Frontal cortex (tissue), 4 donors: ENCODE measurements around the gene MBD4. TPM values are rescaled to one million over a fixed set of nuclear protein-coding genes. Genes with fewer than 3 reads are reported as not detected.
"Not testable (repeated sequence)": the region's sequence is repeated elsewhere in the genome, so short reads cannot be mapped to it uniquely, and the experiment has no call there.

Experiments
- DNase-seq, 2 donors: peaks; one replicate each; pipeline ENCODE4 v3.0.0; 2012; ENCODE audit warnings: low spot score in 2 of 2
- FAIRE-seq: peaks from 2 replicates; lab custom pipeline; 2012; peaks lifted over from hg19 to GRCh38; lab: Jason Lieb, UNC
- total RNA-seq: library from RNA; depleted of rRNA; stranded (reverse); fragments of >200 nt; gene quantifications from one replicate; pipeline ENCODE4 v1.2.3, GENCODE V29; 2014
- donor health status: control.
- donor health status: control.
- donor health status: control.

MBD4 gene
- 24.5 TPM for total RNA-seq

GRCh38 chr3:129439817-129440617 is at the start of gene MBD4, which contains the start of gene IFT122:
TSS of gene MBD4 (minus strand) at chr3:129439948. CDS start at chr3:129439833, 115 bp downstream.
TSS of gene IFT122 (plus strand) at chr3:129440224. CDS start at chr3:129440331, 107 bp downstream.
- peak; percentile 61 for FAIRE-seq
- peak; percentile 92 to 97 for DNase-seq

- not testable (repeated sequence) for FAIRE-seq, DNase-seq
Observed at GRCh38 chr3:129489258-129489657, 49.5 kb upstream of the MBD4 start.

DNA sequence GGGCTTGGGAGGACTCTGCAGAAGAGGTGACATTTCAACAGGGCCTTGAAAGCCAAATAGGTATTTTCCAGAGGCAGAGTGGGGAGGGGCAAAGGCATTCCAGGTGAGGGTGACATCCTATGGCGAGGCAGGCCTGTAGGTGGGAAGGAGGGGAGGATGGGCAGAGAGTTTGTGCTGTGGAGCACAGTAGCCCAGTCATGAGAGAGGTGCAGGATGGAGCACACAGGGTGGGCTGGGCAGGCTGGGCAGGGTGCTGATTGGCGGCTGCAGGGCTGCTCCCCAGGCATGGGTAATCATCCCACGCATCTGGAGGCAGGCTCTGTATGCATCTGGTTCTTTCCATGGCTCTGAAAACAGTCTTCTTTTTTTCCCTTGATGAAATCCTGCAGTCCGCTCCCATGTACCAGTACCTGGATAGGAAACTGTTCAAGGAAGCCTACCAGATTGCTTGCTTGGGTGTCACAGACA is 48.2 kb upstream of the MBD4 start:
- FAIRE-seq, DNase-seq: not testable (repeated sequence)

DNA sequence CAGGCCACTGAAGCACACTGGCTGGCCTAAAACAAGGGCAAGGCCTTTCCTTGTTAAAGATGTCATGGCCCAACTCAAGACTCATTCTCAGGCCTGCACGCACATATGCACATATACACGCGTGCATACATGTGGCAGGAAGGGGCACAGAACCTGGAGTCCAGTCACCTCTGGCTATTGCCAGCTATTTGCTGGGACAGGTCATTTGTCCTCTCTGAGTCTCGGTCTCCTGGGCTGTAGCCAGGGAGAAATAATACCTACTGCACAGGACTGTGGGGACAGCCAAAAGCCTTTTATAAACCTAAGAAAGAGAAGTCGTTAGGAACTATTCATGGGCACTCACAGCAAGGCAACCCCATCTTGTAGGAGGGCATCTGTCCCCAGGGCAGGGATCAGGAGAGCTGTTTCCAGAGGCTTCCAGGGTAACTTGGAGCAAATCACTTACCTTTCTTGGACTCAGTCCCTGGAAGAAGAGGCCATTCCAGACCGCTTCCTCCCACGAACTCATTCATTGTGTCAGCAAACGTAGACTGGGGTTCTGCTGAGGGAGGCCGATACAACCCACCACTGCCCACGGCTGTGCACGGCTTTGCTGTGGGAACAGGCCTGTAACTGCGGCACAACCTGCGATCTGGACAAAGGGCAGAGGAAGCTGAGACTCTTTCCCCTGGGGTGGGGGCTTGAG is 47.6 kb upstream of the MBD4 start:
- DNase-seq (no peak), FAIRE-seq (no peak)

DNA sequence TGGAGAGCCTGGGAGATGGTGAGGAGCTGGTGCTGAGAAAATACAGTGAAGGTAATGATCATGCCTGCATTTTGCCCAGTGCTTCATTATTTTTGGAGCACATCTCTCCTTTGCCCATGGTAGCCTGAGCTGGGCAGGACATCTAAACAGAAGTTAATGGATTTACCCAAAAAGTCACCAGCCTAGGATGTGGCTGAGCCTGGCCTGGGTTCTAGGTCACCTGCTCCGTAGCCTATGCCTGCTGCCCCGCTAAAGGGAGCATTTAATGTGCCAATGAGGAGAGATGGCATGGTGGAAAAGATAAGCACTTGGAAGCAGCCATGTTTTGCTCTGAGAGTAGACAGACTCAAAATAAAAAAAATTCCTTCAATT is 46.9 kb upstream of the MBD4 start:
- no peak for FAIRE-seq
- no peak for DNase-seq

DNA sequence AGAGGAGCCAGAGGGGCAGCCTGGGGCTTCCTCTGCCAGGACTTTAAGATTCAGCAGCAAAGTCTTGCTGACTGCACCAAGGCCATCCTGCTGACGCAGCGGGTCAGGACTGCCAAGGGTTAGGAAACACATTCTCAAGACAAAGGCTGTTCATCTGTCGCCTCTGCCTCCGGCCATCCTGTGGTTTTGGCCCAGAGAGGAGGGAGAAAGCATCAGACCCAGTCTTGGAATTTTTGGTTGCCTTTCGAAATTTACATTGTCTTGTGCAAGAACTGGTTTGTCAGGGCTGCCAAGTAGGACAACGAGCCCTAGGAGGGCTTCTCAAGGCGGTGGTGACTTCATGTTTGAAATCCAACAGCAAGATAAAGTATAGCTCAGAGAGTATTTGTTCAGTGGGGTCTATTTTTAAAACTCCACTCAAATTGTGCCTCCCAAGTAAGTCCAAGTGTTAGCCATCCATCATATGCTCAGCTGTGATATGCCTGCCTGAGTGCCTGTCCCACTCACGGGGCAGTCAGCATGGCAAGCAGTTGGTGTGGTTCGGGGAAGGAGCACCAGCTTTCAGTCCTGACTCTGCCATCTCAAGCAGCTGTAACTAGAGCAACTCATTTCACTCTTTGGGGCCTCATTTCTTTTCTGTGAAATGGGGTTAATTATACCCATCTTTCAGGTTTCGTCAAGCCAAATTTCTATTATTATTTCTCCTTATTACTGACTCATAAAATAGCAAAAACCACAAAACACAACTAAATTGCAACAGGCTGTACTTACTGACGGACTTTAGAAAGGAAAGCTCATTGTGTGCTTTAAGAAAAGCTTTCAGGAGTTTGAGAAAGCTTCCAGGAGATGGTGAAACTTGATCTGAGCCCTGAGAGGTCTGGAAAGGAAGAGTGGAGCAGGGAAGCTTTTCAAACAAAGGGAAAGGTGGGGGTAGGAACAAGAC is 46.2 kb upstream of the MBD4 start:
- FAIRE-seq (no peak), DNase-seq (peak in 1 of 2 donors; percentile 35)

- not testable (repeated sequence) for DNase-seq, FAIRE-seq
Observed at GRCh38 chr3:129485146-129485545, 45.4 kb upstream of the MBD4 start.

GRCh38 chr3:129483870-129484269 is 44.1 kb upstream of the MBD4 start:
- FAIRE-seq (no peak), DNase-seq (no peak)

DNA sequence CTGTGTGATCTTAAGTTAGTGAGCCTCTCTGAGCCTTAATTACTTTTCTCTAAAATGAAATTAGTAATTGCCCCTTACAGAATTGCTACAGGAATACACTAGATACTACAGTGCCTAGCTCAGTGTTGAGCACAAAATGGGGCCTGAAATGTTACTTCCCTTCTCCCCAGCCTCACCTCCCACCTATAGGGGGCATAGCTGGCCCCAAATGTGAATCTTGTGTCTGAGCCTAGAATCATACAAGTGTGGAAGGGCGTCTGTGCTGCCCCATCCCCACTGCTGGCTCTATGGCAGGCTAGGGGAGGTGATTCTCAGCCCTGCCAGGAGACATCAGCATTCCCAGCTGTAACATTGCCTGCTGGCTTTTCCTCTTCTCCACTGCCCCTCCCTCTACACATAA is 43.0 kb upstream of the MBD4 start:
- DNase-seq (no peak), FAIRE-seq (no peak)

GRCh38 chr3:129481766-129482332 is 42.1 kb upstream of the MBD4 start:
- DNase-seq (no peak), FAIRE-seq (no peak)

DNA sequence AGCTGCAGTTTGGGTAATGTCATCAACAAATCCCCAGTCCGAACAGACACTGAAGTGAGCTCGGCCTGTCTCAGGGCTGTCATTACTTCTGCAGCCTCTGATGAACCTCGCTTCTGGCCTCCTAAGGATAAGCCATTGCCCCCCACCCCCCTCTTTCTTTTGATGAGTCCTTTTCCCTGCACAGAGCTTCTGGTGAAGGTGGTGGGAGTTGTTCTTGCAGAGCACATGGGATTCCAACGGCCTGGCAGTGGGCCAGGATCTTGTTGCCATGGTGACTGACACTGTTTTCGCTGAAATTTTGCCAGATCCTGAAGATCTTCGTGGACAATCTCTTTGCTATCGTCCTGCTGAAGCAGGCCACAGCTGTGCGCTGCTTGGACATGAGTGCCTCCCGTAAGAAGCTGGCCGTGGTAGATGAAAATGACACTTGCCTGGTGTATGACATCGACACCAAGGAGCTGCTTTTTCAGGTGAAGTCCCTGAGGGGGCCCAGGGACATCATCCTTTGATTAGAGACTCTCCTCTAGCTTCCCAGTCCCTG is 41.5 kb upstream of the MBD4 start:
- not testable (repeated sequence) for DNase-seq

DNA sequence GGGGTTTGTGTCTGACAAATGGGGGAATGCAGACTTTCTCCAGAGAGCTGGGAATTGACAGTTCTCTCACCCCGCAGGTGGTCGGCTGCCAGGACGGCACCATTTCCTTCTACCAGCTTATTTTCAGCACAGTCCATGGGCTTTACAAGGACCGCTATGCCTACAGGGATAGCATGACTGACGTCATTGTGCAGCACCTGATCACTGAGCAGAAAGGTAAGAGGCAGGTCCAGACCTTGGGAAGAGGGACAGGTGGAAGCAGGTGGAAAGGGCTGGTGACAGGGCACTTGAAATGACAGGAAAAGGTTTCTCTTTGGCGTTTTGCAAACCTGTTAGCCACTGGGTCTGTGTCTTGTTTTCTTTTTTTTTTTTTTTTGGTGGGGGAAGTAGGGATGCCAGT is 36.8 kb upstream of the MBD4 start:
- DNase-seq, result no peak
- FAIRE-seq, result no peak

More for the DNA sequence above, 41.5 kb upstream of the MBD4 start:
- FAIRE-seq, result not testable (repeated sequence)

GRCh38 chr3:129475863-129476262 is 36.1 kb upstream of the MBD4 start:
- FAIRE-seq, result no peak
- DNase-seq, result no peak

DNA sequence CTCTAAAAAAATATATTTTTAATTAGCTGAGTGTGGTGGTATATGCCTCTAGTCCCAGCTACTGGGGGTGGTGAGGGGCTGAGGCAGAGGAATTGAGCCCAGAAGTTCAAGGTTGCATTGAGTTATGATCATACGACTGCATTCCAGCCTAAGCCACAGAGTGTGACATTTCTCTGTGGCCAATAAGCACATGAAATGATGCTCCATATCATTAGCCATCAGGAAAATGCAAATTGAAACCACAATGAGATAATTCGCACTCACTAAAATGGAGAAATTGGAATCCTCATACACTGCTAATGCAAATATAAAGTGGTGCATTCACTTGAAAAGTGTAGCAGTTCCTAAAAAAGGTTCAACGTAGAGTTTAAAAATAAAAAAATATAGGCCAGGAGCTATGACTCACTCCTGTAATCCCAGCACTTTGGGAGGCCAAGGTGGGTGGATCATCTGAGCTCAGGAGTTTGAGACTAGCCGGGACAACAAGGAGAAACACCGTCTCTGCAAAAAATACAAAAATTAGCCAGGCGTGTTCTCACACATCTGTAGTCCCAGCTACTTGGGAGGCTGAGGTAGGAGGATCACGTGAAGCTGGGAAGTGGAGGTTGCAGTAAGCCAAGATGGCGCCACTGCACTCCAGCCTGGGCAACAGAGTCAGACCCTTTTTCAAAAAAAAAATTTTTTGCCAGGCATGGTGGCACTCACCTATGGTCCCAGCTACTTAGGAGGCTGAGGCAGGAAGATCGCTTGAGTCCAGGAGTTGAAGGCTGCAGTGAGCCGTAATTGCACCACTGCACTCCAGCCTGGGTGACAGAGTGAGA is 35.4 kb upstream of the MBD4 start:
- no peak for DNase-seq
- FAIRE-seq, result no peak

GRCh38 chr3:129473769-129474152 is 34.0 kb upstream of the MBD4 start:
- FAIRE-seq, result no peak
- DNase-seq, result no peak

- no peak for FAIRE-seq
Observed at GRCh38 chr3:129473067-129473768, 33.5 kb upstream of the MBD4 start.

DNA sequence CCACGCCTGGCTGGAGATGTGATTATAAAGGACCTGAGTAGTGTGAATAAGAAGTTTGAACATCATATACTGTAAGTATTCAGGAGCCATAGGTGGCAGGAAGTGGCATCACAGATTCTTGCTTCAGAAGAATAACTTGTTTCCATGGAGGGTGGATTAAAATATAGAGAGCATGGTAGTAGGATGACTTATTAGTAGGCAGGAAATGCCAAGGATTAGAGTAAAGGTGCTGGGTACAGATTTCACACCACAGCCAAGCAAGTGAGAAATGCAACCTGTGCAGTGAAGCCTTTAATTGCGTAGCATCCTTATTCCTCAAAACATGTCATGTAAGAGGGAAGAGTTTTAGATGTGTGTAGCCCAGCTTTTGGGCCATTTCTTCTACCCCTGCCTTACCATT is 31.1 kb upstream of the MBD4 start:
- FAIRE-seq (no peak), DNase-seq (no peak)

More at GRCh38 chr3:129473067-129473768, 33.5 kb upstream of the MBD4 start:
- DNase-seq, result no peak

DNA sequence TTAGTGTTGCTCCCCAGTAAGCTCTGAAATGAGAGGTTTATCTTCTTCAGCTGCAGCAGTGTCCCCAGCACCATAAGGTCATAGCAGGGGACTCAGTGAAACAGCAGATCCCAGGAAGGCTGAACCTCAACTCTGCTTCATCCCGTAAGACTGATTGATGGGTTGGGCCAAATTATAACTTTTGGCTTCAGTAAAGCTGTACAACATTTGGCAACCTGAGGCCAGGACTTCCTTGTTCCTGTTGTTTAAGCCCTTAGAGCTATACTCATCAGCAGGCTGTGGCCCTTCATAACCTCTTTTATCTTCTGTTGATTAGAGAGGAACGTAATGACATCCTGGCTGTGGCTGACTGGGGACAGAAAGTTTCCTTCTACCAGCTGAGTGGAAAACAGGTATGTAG is 29.3 kb upstream of the MBD4 start:
- FAIRE-seq (no peak), DNase-seq (no peak)
